Endodermal cell (in vitro differentiated cells): Measurements from ENCODE around the gene ZNF695. TPM values are rescaled to one million over a fixed set of nuclear protein-coding genes. Genes with fewer than 3 reads are reported as not detected.
A peak's percentile ranks its signal among the peaks of the same experiment; 100 is the strongest.

Source experiments
- DNase-seq: peaks from one replicate; pipeline ENCODE4 v3.0.0-alpha.2; 2017
- H3K27ac ChIP-seq: 2 replicates; pipeline ENCODE4 v1.5.1; 2013; ENCODE audit warnings: mild to moderate bottlenecking, low read depth, low read length, moderate library complexity
- H3K27me3 ChIP-seq: 2 replicates; pipeline ENCODE4 v1.6.1; 2013; ENCODE audit warnings: mild to moderate bottlenecking, low read length, moderate library complexity; ENCODE audit not compliant: insufficient read depth, control insufficient read depth, poor library complexity, severe bottlenecking
- H3K36me3 ChIP-seq: 2 replicates; pipeline ENCODE4 v1.7.0; 2013; ENCODE audit warnings: mild to moderate bottlenecking, low read length, moderate library complexity; ENCODE audit not compliant: control insufficient read depth, insufficient read depth
- H3K4me1 ChIP-seq: one replicate; pipeline ENCODE4 v1.7.0; 2013; ENCODE audit warnings: low read length; ENCODE audit not compliant: control insufficient read depth, insufficient read depth
- H3K4me3 ChIP-seq: 2 replicates; pipeline ENCODE4 v1.5.1; 2013; ENCODE audit warnings: mild to moderate bottlenecking, low read length, moderate library complexity
- H3K9ac ChIP-seq: 2 replicates; pipeline ENCODE4 v1.6.1; 2013; ENCODE audit warnings: mild to moderate bottlenecking, low read length, moderate library complexity; ENCODE audit not compliant: poor library complexity, severe bottlenecking; ENCODE audit errors: extremely low read depth
- H3K9me3 ChIP-seq: 2 replicates; pipeline ENCODE4 v1.6.1; 2013; ENCODE audit warnings: mild to moderate bottlenecking, low read length, moderate library complexity; ENCODE audit not compliant: control insufficient read depth
- H3K27ac Mint-ChIP-seq: 2 replicates; pipeline ENCODE4 v1.8.0; 2020; ENCODE audit warnings: mixed read lengths
- H3K27me3 Mint-ChIP-seq: 2 replicates; pipeline ENCODE4 v1.8.0; 2021; ENCODE audit warnings: mild to moderate bottlenecking, mixed read lengths; ENCODE audit not compliant: insufficient read depth
- H3K36me3 Mint-ChIP-seq: 2 replicates; pipeline ENCODE4 v1.8.0; 2020; ENCODE audit warnings: low read depth, mixed read lengths
- H3K4me1 Mint-ChIP-seq: 2 replicates; pipeline ENCODE4 v1.8.0; 2020; ENCODE audit warnings: mixed read lengths
- H3K4me3 Mint-ChIP-seq: 2 replicates; pipeline ENCODE4 v1.8.0; 2020; ENCODE audit warnings: mild to moderate bottlenecking, moderate library complexity, mixed read lengths
- H3K9me3 Mint-ChIP-seq: 2 replicates; pipeline ENCODE4 v1.8.0; 2020; ENCODE audit warnings: mild to moderate bottlenecking, mixed read lengths
- WGBS, 2 experiments: methylation state at CpG; one replicate each; pipeline versions ENCODE4 v1.1.5 to v1.1.7; 2013; ENCODE audit warnings: missing lambda C conversion rate in 2 of 2, mixed read lengths in 1 of 2; ENCODE audit not compliant: insufficient coverage in 1 of 2, insufficient read length in 1 of 2; 5-methylcytosine and 5-hydroxymethylcytosine counted together
- total RNA-seq, 2 donors: library from RNA; stranded (reverse); fragmentation: NEBNext Ultra II Directional in 1 of 2; extraction: Animal tissue kit (Norgen Biotek cat#: 25700) in 1 of 2; gene quantifications; 2 replicates in 1 of 2; 3 replicates in 1 of 2; pipeline ENCODE4 v1.2.1, GENCODE V29; 2021
- TF ChIP-seq, protein P1 (sequence below): fragments of 200-600 bp; sonication (generic); conservative IDR thresholded peaks from 2 replicates; pipeline ENCODE4 v1.5.0; 2021; ENCODE audit warnings: antibody characterized with exemption, mild to moderate bottlenecking

ZNF695 gene
- total RNA-seq, 2 donors from 2014 or later: 16.4 to 22.6 TPM

DNA sequence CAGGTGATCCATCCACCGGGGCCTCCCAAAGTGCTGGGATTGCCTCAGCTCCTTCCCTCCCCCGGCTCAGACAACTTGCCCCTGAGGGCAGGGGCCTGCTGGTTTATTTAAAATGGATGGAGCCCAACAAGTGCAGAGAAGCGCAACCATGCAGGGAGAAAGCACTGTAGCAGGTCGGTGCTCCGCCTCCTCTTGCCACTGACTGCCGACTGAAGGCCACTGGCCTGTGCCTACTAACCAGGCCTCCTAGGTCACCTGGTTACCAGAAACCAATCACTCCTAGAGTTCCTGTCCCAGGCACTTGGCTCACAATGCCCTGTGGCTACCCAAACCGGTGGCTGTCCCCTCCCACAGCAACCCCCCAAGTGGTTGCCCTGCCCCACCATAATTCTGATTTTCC, 35.9 kb downstream of the ZNF695 start:
- Histone ChIP-seq H3K9me3 (peaks cover 85% of the 10 kb centered on the region), H3K4me1 (no peaks in the 10 kb centered on the region), H3K36me3 (peaks cover 19% of the 10 kb centered on the region), H3K9ac (no peak overlapping the region), H3K4me3 (no peak overlapping the region), H3K27ac (no peak overlapping the region), H3K27me3 (no peaks in the 10 kb centered on the region)
- WGBS, 2 experiments: 93 to 96% methylated on average over 4 to 7 of the region's 7 CpGs
- Mint-ChIP-seq H3K9me3 (peaks cover 61% of the 10 kb centered on the region), H3K36me3 (peaks cover 64% of the 10 kb centered on the region), H3K4me3 (no peak overlapping the region), H3K27me3 (no peaks in the 10 kb centered on the region), H3K4me1 (no peaks in the 10 kb centered on the region), H3K27ac (no peak overlapping the region)
- DNase-seq: peak; percentile 53
- TF ChIP-seq, protein P1, sequence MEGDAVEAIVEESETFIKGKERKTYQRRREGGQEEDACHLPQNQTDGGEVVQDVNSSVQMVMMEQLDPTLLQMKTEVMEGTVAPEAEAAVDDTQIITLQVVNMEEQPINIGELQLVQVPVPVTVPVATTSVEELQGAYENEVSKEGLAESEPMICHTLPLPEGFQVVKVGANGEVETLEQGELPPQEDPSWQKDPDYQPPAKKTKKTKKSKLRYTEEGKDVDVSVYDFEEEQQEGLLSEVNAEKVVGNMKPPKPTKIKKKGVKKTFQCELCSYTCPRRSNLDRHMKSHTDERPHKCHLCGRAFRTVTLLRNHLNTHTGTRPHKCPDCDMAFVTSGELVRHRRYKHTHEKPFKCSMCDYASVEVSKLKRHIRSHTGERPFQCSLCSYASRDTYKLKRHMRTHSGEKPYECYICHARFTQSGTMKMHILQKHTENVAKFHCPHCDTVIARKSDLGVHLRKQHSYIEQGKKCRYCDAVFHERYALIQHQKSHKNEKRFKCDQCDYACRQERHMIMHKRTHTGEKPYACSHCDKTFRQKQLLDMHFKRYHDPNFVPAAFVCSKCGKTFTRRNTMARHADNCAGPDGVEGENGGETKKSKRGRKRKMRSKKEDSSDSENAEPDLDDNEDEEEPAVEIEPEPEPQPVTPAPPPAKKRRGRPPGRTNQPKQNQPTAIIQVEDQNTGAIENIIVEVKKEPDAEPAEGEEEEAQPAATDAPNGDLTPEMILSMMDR: no peak

DNA sequence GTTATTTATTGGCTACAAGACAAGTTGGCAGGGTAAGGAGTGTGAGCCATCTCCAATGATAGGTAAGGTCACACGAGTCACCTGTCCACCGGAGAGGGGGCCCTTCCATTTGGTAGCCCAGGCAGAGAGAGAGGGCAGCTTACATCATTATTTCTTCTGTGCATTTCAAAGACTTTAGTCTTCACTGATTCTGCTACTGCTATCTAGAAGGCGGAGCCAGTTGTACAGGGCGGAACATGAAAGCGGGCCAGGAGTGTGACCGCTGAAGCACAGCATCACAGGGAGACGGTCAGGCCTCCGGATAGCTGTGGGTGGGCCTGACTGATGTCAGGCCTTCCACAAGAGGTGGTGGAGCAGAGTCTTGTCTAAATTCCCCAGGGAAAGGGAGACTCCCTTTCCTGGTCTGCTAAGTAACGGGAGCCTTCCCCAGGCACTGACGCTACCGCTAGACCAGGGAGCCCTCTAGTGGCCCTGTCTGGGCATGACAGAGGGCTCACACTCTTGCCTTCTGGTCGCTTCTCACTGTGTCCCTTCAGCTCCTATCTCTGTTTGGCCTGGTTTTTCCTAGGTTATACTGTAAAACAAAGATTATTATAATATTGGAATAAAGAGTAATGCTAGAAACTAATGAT, 36.7 kb downstream of the ZNF695 start:
- Histone ChIP-seq H3K9ac (no peak overlapping the region), H3K4me3 (no peak overlapping the region), H3K36me3 (peaks cover 17% of the 10 kb centered on the region), H3K4me1 (no peaks in the 10 kb centered on the region), H3K27me3 (no peaks in the 10 kb centered on the region), H3K27ac (no peak overlapping the region), H3K9me3 (peaks cover 82% of the 10 kb centered on the region)
- TF ChIP-seq, protein P1: peak; percentile 81
- Mint-ChIP-seq H3K27ac (no peak overlapping the region), H3K4me1 (no peaks in the 10 kb centered on the region), H3K27me3 (no peaks in the 10 kb centered on the region), H3K36me3 (peaks cover 65% of the 10 kb centered on the region), H3K9me3 (peaks cover 59% of the 10 kb centered on the region), H3K4me3 (no peak overlapping the region)
- 84 to 85% methylated on average over 11 to 12 of the region's 12 CpGs for WGBS, 2 experiments
- peak; percentile 88 for DNase-seq

DNA sequence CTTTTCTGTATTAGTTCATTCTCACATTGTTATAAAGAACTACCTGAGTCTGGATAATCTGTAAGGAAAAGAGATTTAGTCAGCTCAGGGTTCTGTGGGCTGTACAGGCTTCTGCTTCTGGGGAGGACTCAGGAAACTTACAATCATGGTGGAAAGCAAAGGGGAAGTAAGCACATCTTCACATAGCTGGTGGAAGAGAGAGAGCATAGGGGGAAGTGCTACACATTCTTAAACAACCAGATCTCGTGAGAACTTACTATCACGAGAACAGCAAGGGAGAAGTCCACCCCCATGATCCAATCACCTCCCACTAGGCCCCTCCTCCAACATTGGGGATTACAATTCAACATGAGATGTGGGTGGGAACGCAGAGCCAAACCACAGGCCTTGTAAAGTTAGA, 38.2 kb downstream of the ZNF695 start:
- H3K4me3 Mint-ChIP-seq: no peak overlapping the region
- H3K4me1 Mint-ChIP-seq: no peaks in the 10 kb centered on the region
- WGBS, 2 experiments: 81% methylated on average over 3 of the region's 3 CpGs; no CpG with 5 or more reads in 1 of the 2 experiments
- peaks cover 57% of the 10 kb centered on the region for H3K9me3 Mint-ChIP-seq
- peaks cover 67% of the 10 kb centered on the region for H3K36me3 Mint-ChIP-seq
- TF ChIP-seq, protein P1: no peak
- no peak overlapping the region for H3K9ac ChIP-seq
- no peaks in the 10 kb centered on the region for H3K27me3 ChIP-seq
- H3K27me3 Mint-ChIP-seq: no peaks in the 10 kb centered on the region
- peaks cover 68% of the 10 kb centered on the region for H3K9me3 ChIP-seq
- H3K27ac Mint-ChIP-seq: no peak overlapping the region
- H3K36me3 ChIP-seq: peaks cover 10% of the 10 kb centered on the region
- H3K4me1 ChIP-seq: no peaks in the 10 kb centered on the region
- H3K4me3 ChIP-seq: no peak overlapping the region
- H3K27ac ChIP-seq: no peak overlapping the region
- no peak for DNase-seq
